GM23248 (cell line): ENCODE results near the gene SLC17A7. TPM values are rescaled to one million over a fixed set of nuclear protein-coding genes. Genes with fewer than 3 reads are reported as not detected.
A peak's percentile ranks its signal among the peaks of the same experiment; 100 is the strongest.
"Not testable (repeated sequence)": the region's sequence is repeated elsewhere in the genome, so short reads cannot be mapped to it uniquely, and the experiment has no call there.

Source experiments
- DNase-seq: peaks from one replicate; pipeline ENCODE4 v3.0.0-alpha.2; 2015
- H2AFZ ChIP-seq: fragments of 200-600 bp; sonication (generic); 2 replicates; pipeline ENCODE4 v1.6.1; 2016; ENCODE audit warnings: antibody characterized with exemption
- H3F3A ChIP-seq: fragments of 200-600 bp; sonication (generic); 2 replicates; pipeline ENCODE4 v1.6.1; 2016; ENCODE audit warnings: mild to moderate bottlenecking, antibody characterized with exemption, mixed run types; ENCODE audit not compliant: insufficient read depth
- H3K27ac ChIP-seq: fragments of 200-600 bp; sonication (generic); 2 replicates; pipeline ENCODE4 v1.5.1; 2016; ENCODE audit warnings: mild to moderate bottlenecking
- H3K27me3 ChIP-seq: fragments of 200-600 bp; sonication (generic); replicated peaks from 2 replicates; pipeline ENCODE4 v1.6.1; 2016; ENCODE audit warnings: mild to moderate bottlenecking; ENCODE audit not compliant: insufficient read depth
- H3K36me3 ChIP-seq: fragments of 200-600 bp; sonication (generic); 2 replicates; pipeline ENCODE4 v1.6.1; 2016; ENCODE audit warnings: low read depth, mild to moderate bottlenecking
- H3K4me1 ChIP-seq: fragments of 200-600 bp; sonication (generic); 2 replicates; pipeline ENCODE4 v1.6.1; 2016; ENCODE audit warnings: mild to moderate bottlenecking; ENCODE audit not compliant: insufficient read depth
- H3K4me2 ChIP-seq: fragments of 200-600 bp; sonication (generic); one replicate; pipeline ENCODE4 v1.6.1; 2016; ENCODE audit warnings: mild to moderate bottlenecking; ENCODE audit not compliant: unreplicated experiment
- H3K4me3 ChIP-seq: fragments of 200-600 bp; sonication (generic); 2 replicates; pipeline ENCODE4 v1.5.1; 2016; ENCODE audit warnings: mild to moderate bottlenecking
- H3K79me2 ChIP-seq: fragments of 200-600 bp; sonication (generic); 2 replicates; pipeline ENCODE4 v1.6.1; 2016; ENCODE audit warnings: mild to moderate bottlenecking; ENCODE audit not compliant: insufficient read depth
- H3K9ac ChIP-seq: fragments of 200-600 bp; sonication (generic); 2 replicates; pipeline ENCODE4 v1.6.1; 2016; ENCODE audit warnings: mild to moderate bottlenecking
- H3K9me2 ChIP-seq: fragments of 200-600 bp; sonication (generic); 2 replicates; pipeline ENCODE4 v1.6.1; 2016; ENCODE audit warnings: mixed run types, mild to moderate bottlenecking, moderate library complexity; ENCODE audit not compliant: insufficient read depth
- H3K9me3 ChIP-seq: fragments of 200-600 bp; sonication (generic); one replicate; pipeline ENCODE4 v1.6.1; 2017; ENCODE audit warnings: low read depth
- H4K20me1 ChIP-seq: fragments of 200-600 bp; sonication (generic); 2 replicates; pipeline ENCODE4 v1.6.0; 2016; ENCODE audit not compliant: insufficient read depth
- EZH2 ChIP-seq: fragments of 200-600 bp; sonication (generic); IDR thresholded peaks from 2 replicates; pipeline ENCODE4 v1.6.1; 2018; ENCODE audit warnings: antibody characterized with exemption, mild to moderate bottlenecking; ENCODE audit not compliant: insufficient read depth, poor library complexity, severe bottlenecking
- EZH2phosphoT487 ChIP-seq: fragments of 200-600 bp; sonication (generic); IDR thresholded peaks from 2 replicates; pipeline ENCODE4 v1.6.1; 2018; ENCODE audit warnings: antibody characterized with exemption, moderate library complexity, mild to moderate bottlenecking, low read depth; ENCODE audit not compliant: insufficient read depth
- WGBS, 2 experiments: methylation state at CpG; one replicate each; pipeline ENCODE4 v1.1.6; 2015 to 2017; ENCODE audit warnings: low lambda C conversion rate in 2 of 2, low coverage in 1 of 2; ENCODE audit errors: missing lambda C conversion rate in 2 of 2; 5-methylcytosine and 5-hydroxymethylcytosine counted together
- in situ Hi-C: fragments of 300-500 bp; cut with MboI; formaldehyde crosslinking; loops from 2 replicates; pipeline ENCODE4 v1.15.0; 2020
- polyA plus RNA-seq: library from polyadenylated mRNA; unstranded; fragments of >200 nt; fragmentation: Nextera tagmentation; extraction: Ambion mirVana; gene quantifications from 2 replicates; pipeline ENCODE4 v1.2.1, GENCODE V29; 2016
- total RNA-seq: library from RNA; depleted of rRNA; stranded (reverse); fragments of >200 nt; shearing (Covaris generic); gene quantifications from 2 replicates; pipeline ENCODE4 v1.2.3, GENCODE V29; 2014

Gene SLC17A7
- total and polyA plus RNA-seq, 2 experiments from 2014 or later, result not detected

DNA sequence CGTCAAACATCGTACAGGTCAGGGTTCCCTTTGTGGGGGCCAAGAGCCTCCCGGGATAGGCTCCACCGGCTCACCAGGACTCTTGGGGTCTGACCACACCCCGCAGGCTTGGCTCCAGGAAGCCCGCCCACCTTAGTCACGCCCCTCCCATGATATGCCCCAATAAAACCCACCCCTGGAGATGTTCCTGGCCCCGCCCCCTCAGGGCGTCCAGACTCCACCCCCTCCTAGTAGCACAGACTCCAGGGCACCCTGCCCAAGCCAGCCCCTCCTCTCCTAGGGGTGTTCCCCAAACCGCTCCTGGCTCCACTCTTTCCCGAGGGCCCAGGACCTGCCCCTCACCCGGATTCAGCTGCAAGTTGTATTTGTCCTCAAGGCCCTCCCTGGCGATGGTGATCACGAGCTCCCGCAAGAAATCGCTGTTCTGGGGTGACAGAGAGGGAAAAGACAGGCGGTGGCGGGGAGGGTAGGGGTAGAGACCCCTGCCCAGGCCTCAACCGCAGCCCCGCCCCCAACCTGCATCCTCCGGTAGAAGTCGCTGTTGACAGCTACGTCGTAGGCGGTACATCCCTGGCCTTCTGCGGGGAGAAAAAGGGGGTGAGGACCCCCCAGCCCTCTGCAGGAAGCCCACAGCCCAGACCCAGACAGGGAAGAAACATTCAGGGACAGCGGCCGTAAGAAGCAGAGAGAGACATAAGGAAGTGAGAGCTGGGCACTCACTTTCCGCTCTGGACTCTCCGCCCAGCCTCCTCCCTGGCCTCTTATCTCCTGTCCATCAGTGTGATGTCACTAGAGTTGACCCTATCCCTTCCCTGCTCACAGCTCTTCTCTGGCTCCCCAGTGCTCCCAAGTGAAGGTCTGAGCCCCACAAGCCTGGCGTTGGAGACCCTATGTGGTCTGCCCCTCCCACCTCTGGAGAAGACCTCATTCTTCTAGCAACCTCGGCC is 6.4 kb upstream of the SLC17A7 start:
- Histone ChIP-seq H3K27ac (no peak overlapping the region), H3K36me3 (no peaks in the 10 kb centered on the region), H3F3A (peaks cover 13% of the 10 kb centered on the region), H3K27me3 (no peaks in the 10 kb centered on the region), H4K20me1 (no peaks in the 10 kb centered on the region), H3K79me2 (peaks cover 18% of the 10 kb centered on the region), H3K4me1 (no peaks in the 10 kb centered on the region), H3K4me3 (no peak overlapping the region), H3K9me2 (no peaks in the 10 kb centered on the region), H3K4me2 (no peak overlapping the region), H3K9me3 (no peaks in the 10 kb centered on the region), H2AFZ (no peak overlapping the region), H3K9ac (no peak overlapping the region)
- TF ChIP-seq EZH2 (no peak), EZH2phosphoT487 (no peak)
- no peak for DNase-seq
- WGBS, 2 experiments, result 55 to 64% methylated on average over 27 to 32 of the region's 32 CpGs
- in situ Hi-C loops, result no loop called here

DNA sequence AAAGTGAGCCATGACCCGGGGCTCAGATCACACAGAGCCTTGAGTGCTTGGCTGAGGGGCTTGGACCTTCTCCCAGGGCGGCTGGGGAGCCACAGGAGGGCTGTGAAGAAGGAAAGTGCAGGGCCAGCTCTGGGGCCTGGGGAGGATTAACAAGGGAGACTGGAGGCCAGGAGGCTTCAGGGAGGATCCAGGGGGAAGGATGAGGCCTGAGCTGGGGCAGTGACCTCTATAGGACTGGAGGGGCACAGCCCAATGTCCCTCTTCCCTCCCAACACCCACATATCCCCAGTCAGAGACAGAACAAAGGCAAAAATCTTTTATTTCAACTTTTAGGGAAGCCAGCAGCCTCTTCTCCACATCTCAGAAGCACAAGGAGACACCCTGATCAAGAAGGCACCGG is 4.7 kb upstream of the SLC17A7 start:
- no peaks in the 10 kb centered on the region for H3K9me3 ChIP-seq
- no peaks in the 10 kb centered on the region for H3K4me1 ChIP-seq
- H3K27me3 ChIP-seq, result peaks cover 1% of the 10 kb centered on the region
- H3F3A ChIP-seq, result peaks cover 8% of the 10 kb centered on the region; the same call in 1 of the 2 replicates
- no peaks in the 10 kb centered on the region for H4K20me1 ChIP-seq
- no peaks in the 10 kb centered on the region for H3K9me2 ChIP-seq
- WGBS, 2 experiments, result 50 to 51% methylated on average over 3 of the region's 3 CpGs
- H3K36me3 ChIP-seq, result no peaks in the 10 kb centered on the region
- H3K4me2 ChIP-seq, result no peak overlapping the region
- H3K79me2 ChIP-seq, result peaks cover 12% of the 10 kb centered on the region
- in situ Hi-C loops, result no loop called here
- no peak overlapping the region for H3K4me3 ChIP-seq
- TF ChIP-seq EZH2phosphoT487 (no peak), EZH2 (no peak)
- H3K27ac ChIP-seq, result no peak overlapping the region
- no peak overlapping the region for H3K9ac ChIP-seq
- no peak for DNase-seq
- no peak overlapping the region for H2AFZ ChIP-seq

DNA sequence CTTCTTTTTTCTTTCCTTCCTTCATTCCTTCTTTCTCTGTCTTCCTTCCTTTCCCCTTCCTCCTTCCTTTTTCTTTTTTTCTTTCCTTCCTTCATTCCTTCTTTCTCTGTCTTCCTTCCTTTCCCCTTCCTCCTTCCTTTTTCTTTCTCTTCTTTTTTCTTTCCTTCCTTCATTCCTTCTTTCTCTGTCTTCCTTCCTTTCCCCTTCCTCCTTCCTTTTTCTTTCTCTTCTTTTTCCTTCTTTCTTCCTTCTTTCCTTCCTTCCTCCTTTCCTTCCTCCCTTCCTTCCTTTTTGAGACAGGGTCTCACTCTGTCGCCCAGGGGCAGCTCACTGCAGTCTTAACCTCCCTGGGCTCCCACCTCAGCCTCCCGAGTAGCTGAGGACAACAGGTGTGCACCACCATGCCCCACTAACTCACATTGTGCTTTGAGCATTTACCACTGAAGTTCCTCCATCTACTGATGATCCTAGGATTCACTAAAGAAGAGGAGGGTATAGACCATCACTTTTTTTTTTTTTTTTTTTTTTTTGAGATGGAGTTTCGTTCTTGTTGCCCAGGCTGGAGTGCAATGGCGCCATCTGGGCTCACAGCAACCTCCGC is 2.9 kb upstream of the SLC17A7 start:
- in situ Hi-C loops, result not testable (repeated sequence)

DNA sequence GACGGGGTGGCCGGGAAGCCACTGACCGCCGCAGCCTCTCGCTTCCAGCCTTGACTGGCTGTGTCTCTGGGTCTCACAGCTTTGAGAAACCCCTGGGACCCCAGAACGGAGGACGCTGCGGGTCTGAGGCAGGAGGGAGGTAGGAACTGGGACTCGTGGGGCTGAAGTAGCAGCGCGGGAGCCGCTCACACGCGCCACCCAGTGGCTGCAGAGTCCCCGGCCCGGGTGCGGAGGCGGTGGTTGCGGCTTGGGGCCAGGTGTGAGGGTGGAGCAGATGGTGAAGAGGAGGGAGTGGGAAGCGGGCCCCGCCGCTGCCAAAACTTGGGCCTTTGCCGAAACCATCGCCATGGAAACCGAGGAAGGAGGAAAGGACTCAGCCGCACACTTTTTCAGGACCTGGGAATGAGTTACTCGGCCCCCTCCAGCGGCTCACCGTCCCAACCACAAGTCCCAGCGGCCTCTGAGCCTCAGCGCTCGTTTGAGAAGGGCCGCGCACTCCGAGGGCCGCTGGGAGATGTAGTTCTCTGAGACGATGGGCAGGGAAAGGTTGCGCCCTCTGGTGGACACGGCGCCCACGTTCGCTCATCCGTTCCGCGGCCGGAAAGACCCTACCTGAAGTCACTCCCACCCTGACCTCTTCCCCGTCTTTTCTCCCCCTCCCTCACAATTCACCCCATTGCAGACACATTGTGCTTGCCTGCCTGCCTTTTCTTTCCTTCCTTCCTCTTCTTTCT is 2.2 kb upstream of the SLC17A7 start:
- H3K36me3 ChIP-seq, result no peaks in the 10 kb centered on the region
- H3K9me3 ChIP-seq, result no peaks in the 10 kb centered on the region
- no peaks in the 10 kb centered on the region for H3K4me1 ChIP-seq
- no peaks in the 10 kb centered on the region for H3K79me2 ChIP-seq
- peak overlapping the region; percentile 69 for H3K9ac ChIP-seq
- H3K4me2 ChIP-seq, result peak overlapping the region; percentile 83
- peak; percentile 98 for DNase-seq
- H3K4me3 ChIP-seq, result peak overlapping the region; percentile 82
- H3K27me3 ChIP-seq, result peaks cover 26% of the 10 kb centered on the region
- peak overlapping the region; percentile 34; the same call in 1 of the 2 replicates for H3K27ac ChIP-seq
- peak overlapping the region; percentile 91 for H2AFZ ChIP-seq
- H3K9me2 ChIP-seq, result no peaks in the 10 kb centered on the region
- H4K20me1 ChIP-seq, result no peaks in the 10 kb centered on the region
- in situ Hi-C loops, result no loop called here
- WGBS, 2 experiments, result 1% methylated on average over 38 to 44 of the region's 47 CpGs
- TF ChIP-seq EZH2phosphoT487 (no peak), EZH2 (no peak)
- H3F3A ChIP-seq, result peaks cover 13% of the 10 kb centered on the region

More for the DNA sequence above, 2.9 kb upstream of the SLC17A7 start:
- H4K20me1 ChIP-seq, DNase-seq, H3K27ac ChIP-seq, H3K36me3 ChIP-seq, H3K79me2 ChIP-seq, H3K4me3 ChIP-seq, H3K9me2 ChIP-seq, H3K9me3 ChIP-seq, H2AFZ ChIP-seq, H3K4me1 ChIP-seq, H3K9ac ChIP-seq, H3K4me2 ChIP-seq: not testable (repeated sequence)
- 23% methylated on average over 5 of the region's 5 CpGs for WGBS, 2 experiments
- peaks cover 13% of the 10 kb centered on the region for H3F3A ChIP-seq
- H3K27me3 ChIP-seq, result peaks cover 19% of the 10 kb centered on the region
